ENCODE data around the gene DRD3.

Gene DRD3

GRCh38 chr3:114120211-114120610 is 58.6 kb downstream of the DRD3 start:
- DNase-seq (ENCODE audit: low spot score), result no peak

- no peak for DNase-seq (ENCODE audit: low spot score)
These were observed 59.1 kb downstream of the DRD3 start for GRCh38 chr3:114119776-114120175.

- DNase-seq (ENCODE audit: low spot score), result no peak
These were observed 63.7 kb downstream of the DRD3 start for GRCh38 chr3:114115143-114115542.

- DNase-seq (ENCODE audit: low spot score), result no peak
These were observed 64.1 kb downstream of the DRD3 start for GRCh38 chr3:114114719-114115118.

- no peak for DNase-seq (ENCODE audit: low spot score)
These were observed 66.2 kb downstream of the DRD3 start for GRCh38 chr3:114112696-114113095.

GRCh38 chr3:114111060-114111770 is 67.6 kb downstream of the DRD3 start:
- no peak for DNase-seq (ENCODE audit: low spot score)

- no peak for DNase-seq (ENCODE audit: low spot score)
These were observed 68.4 kb downstream of the DRD3 start for GRCh38 chr3:114110439-114110838.

- DNase-seq (ENCODE audit: low spot score), result no peak
These were observed 70.7 kb downstream of the DRD3 start for GRCh38 chr3:114108137-114108536.

GRCh38 chr3:114104414-114104813 is 74.4 kb downstream of the DRD3 start:
- DNase-seq (ENCODE audit: low spot score), result no peak

GRCh38 chr3:114103858-114104257 is 75.0 kb downstream of the DRD3 start:
- DNase-seq (ENCODE audit: low spot score), result no peak

- DNase-seq (ENCODE audit: low spot score), result no peak
These were observed 75.7 kb downstream of the DRD3 start for GRCh38 chr3:114103181-114103580.

- no peak for DNase-seq (ENCODE audit: low spot score)
These were observed 77.8 kb downstream of the DRD3 start for GRCh38 chr3:114101101-114101500.

- no peak for DNase-seq (ENCODE audit: low spot score)
These were observed 83.1 kb downstream of the DRD3 start for GRCh38 chr3:114095796-114096195.

GRCh38 chr3:114093596-114093995 is 85.3 kb downstream of the DRD3 start:
- peak; percentile 15 for DNase-seq (ENCODE audit: low spot score)

GRCh38 chr3:114093016-114093380 is 85.9 kb downstream of the DRD3 start:
- no peak for DNase-seq (ENCODE audit: low spot score)

- no peak for DNase-seq (ENCODE audit: low spot score)
These were observed 86.5 kb downstream of the DRD3 start for GRCh38 chr3:114092151-114093015.

- DNase-seq (ENCODE audit: low spot score), result no peak
These were observed 89.2 kb downstream of the DRD3 start for GRCh38 chr3:114089675-114090074.

GRCh38 chr3:114086356-114086755 is 92.5 kb downstream of the DRD3 start:
- no peak for DNase-seq (ENCODE audit: low spot score)

GRCh38 chr3:114083112-114083511 is 95.7 kb downstream of the DRD3 start:
- no peak for DNase-seq (ENCODE audit: low spot score)

GRCh38 chr3:114081037-114081436 is 97.8 kb downstream of the DRD3 start:
- DNase-seq (ENCODE audit: low spot score), result no peak

GRCh38 chr3:114080201-114080600 is 98.7 kb downstream of the DRD3 start:
- no peak for DNase-seq (ENCODE audit: low spot score)

GRCh38 chr3:114079761-114080160 is 99.1 kb downstream of the DRD3 start:
- DNase-seq (ENCODE audit: low spot score), result no peak

- no peak for DNase-seq (ENCODE audit: low spot score)
These were observed 100.7 kb downstream of the DRD3 start for GRCh38 chr3:114078126-114078525.

Measured in hematopoietic multipotent progenitor cell treated with erythropoietin and hydrocortisone succinate and interleukin-3 and kit ligand, for 17 days (in vitro differentiated cells).